ENCODE results near the gene DESI2.

GRCh38 chr1:244680667-244681066, 27.7 kb downstream of the DESI2 start:
- TF ChIP-seq CTCF (IDR thresholded peaks at IDR 0.05; ENCODE audit: insufficient read depth, low read length, poor library complexity, severe bottlenecking) (no peak), EZH2phosphoT487 (conservative IDR thresholded peaks at IDR 0.05; ENCODE audit: low read length) (no peak)

Measured in SU-DHL-6 (cell line).